Measurements from ENCODE around the gene BCL2. TPM values are rescaled to one million over a fixed set of nuclear protein-coding genes. Genes with fewer than 3 reads are reported as not detected.

BCL2 gene
- total RNA-seq, 1 donor = 4.2 TPM

- TF ChIP-seq CTCF (IDR thresholded peaks at IDR 0.05; ENCODE audit: insufficient read depth, low read length) = no peak
- no peak for DNase-seq (ENCODE audit: low read depth)
- H3K4me3 ChIP-seq (ENCODE audit: low read depth, low read length) = no peak overlapping the region
Observed at GRCh38 chr18:63182861-63183260, 136.7 kb downstream of the BCL2 start.

- H3K4me3 ChIP-seq (ENCODE audit: low read depth, low read length) = no peak overlapping the region
- no peak for DNase-seq (ENCODE audit: low read depth)
- no peak for TF ChIP-seq CTCF (IDR thresholded peaks at IDR 0.05; ENCODE audit: insufficient read depth, low read length)
Observed at GRCh38 chr18:63182310-63182772, 137.2 kb downstream of the BCL2 start.

DNA sequence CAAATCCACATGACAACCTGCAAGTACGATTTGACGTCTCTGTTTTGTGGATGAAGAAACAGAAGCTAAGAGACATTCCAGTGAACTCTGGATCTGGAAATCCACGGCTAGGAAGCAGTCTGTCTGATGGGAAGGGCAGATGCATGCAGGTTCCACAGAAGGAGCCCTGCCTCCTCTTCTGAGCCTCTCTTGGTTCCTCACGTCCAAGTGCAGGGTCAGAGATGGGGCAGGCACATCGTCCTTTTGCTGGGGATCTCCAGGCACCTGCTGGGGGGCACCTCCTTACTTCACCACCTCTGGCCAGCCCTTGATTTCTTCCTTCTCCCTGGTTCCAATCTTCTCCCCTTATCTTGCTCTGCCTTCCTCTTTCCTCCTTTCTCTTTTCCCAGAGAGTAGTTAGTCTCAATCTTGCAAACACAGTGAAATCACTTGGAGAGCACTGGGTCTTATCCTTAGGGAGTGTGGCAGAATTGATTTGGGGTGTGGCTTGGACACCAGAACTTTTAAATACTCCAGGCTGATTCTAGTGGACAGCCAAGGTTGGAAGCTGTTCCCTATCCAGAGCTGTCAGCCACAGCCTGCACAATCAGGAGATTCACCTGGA lies 137.8 kb downstream of the BCL2 start:
- DNase-seq (ENCODE audit: low read depth) = no peak
- TF ChIP-seq CTCF (IDR thresholded peaks at IDR 0.05; ENCODE audit: insufficient read depth, low read length) = no peak

DNA sequence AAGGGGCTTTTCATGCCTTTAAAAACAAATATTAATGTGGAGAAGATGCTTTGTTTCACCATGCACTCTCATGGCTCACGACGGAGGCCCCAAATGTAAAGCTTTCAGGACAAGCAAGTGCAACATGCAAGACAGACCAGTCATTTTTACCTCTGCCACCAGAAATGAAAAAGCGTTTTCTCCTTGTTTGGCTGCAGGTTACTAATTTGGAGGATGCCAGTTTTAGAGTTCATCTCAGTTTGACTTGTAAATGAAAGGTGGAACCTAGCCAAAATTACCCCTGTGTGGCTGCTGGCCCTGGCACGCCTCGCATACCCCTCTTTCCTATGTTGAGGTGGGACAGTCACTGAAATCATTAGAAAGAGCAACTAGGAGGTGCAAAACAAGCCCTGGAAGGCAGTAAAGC lies 138.6 kb downstream of the BCL2 start:
- TF ChIP-seq CTCF (IDR thresholded peaks at IDR 0.05; ENCODE audit: insufficient read depth, low read length) = no peak
- no peak for DNase-seq (ENCODE audit: low read depth)
- H3K4me3 ChIP-seq (ENCODE audit: low read depth, low read length) = no peak overlapping the region

More for the DNA sequence above, 137.8 kb downstream of the BCL2 start:
- H3K4me3 ChIP-seq (ENCODE audit: low read depth, low read length) = no peak overlapping the region

- no peak for TF ChIP-seq CTCF (IDR thresholded peaks at IDR 0.05; ENCODE audit: insufficient read depth, low read length)
- DNase-seq (ENCODE audit: low read depth) = no peak
Observed at GRCh38 chr18:63180321-63180720, 139.2 kb downstream of the BCL2 start.

DNA sequence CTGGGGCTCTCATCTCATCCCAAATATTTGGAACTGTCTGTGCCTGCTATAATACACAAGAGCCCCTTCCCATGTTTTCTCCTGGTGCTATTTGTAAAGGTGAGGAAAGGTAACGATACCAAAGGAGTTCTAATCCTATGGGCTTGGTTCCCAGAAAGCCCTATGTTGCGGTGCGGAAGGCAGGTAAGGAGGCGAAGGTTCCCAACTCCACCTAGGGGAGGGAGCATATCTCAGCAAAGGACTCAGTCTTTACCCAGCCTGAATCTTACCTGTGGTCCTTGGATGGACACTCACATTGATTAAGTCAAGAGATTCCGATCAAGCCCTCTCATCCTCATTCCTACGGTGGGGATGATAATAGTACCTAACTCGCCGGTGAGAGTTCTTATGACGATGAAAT lies 140.1 kb downstream of the BCL2 start:
- DNase-seq (ENCODE audit: low read depth) = no peak
- TF ChIP-seq CTCF (IDR thresholded peaks at IDR 0.05; ENCODE audit: insufficient read depth, low read length) = no peak
- no peak overlapping the region for H3K4me3 ChIP-seq (ENCODE audit: low read depth, low read length)

More at GRCh38 chr18:63180321-63180720, 139.2 kb downstream of the BCL2 start:
- no peak overlapping the region for H3K4me3 ChIP-seq (ENCODE audit: low read depth, low read length)

DNA sequence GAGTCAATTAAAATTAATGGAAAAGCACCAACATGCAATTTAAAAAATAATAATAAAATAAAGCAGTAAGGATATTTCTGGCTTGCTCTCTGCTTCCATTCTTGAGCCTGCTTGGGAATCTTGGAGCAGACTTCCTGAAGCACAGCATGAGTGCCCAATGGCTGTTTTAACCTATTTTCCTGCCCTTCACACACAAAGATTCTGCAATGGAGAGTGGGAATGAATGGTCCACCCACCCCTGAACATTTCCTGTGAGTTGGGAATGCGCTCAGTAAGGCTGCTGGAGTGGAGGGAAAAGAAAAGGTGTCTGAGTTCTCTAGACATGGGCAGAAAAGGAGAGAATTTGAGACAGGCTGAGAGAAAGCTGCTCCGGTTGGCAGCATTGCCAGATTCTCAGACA lies 140.6 kb downstream of the BCL2 start:
- no peak overlapping the region for H3K4me3 ChIP-seq (ENCODE audit: low read depth, low read length)
- DNase-seq (ENCODE audit: low read depth) = no peak
- TF ChIP-seq CTCF (IDR thresholded peaks at IDR 0.05; ENCODE audit: insufficient read depth, low read length) = no peak
